Endothelial cell of umbilical vein (primary cell): ENCODE results near the gene ANK2. TPM values are rescaled to one million over a fixed set of nuclear protein-coding genes. Genes with fewer than 3 reads are reported as not detected.
A peak's percentile ranks its signal among the peaks of the same experiment; 100 is the strongest.

Experiments used
- BruUV-seq: library from RNA; stranded (reverse); fragments of 400-500 nt; replicated peaks from 2 replicates; lab custom pipeline; 2021; lab: Mats Ljungman, UMichigan
- CTCF ChIA-PET: fragments of 300-600, 350-600 bp; sonication (Branson Sonifier 250); formaldehyde crosslinking; loops from one replicate; lab custom pipeline; 2021; ENCODE audit warnings: antibody characterized with exemption, inconsistent platforms; lab: Charles Lee
- POLR2A ChIA-PET: fragments of 300-600, 350-600 bp; sonication (Branson Sonifier 250); formaldehyde crosslinking; loops from one replicate; lab custom pipeline; 2021; ENCODE audit warnings: antibody characterized with exemption, inconsistent platforms; lab: Charles Lee
- DNase-seq: peaks from one replicate; pipeline ENCODE4 v3.0.0-alpha.2; 2011; ENCODE audit warnings: low read depth, low spot score
- FAIRE-seq: peaks from 2 replicates; lab custom pipeline; 2011; peaks lifted over from hg19 to GRCh38; lab: Jason Lieb, UNC
- H2AFZ ChIP-seq: 2 replicates; pipeline ENCODE4 v1.6.0; 2012; ENCODE audit warnings: low read depth, low read length, control low read depth, inconsistent platforms
- H3K27ac ChIP-seq: 2 replicates; pipeline ENCODE4 v1.5.1; 2011; ENCODE audit warnings: low read depth, mild to moderate bottlenecking, control low read depth, low read length, moderate library complexity; ENCODE audit not compliant: insufficient read depth
- H3K27me3 ChIP-seq, 2 experiments: 2 replicates each; pipeline versions ENCODE4 v1.6.0 to v1.6.1; 2011; ENCODE audit warnings: low read length in 2 of 2, mixed read lengths in 1 of 2; ENCODE audit not compliant: control insufficient read depth in 2 of 2, insufficient read depth in 2 of 2
- H3K36me3 ChIP-seq, 2 experiments: 2 replicates in 1 of 2; 3 replicates in 1 of 2; pipeline ENCODE4 v1.5.1; 2011; ENCODE audit warnings: low read length in 2 of 2, mild to moderate bottlenecking in 1 of 2, moderate library complexity in 1 of 2; ENCODE audit not compliant: control insufficient read depth in 2 of 2, insufficient read depth in 2 of 2; ENCODE audit errors: extremely low read depth in 1 of 2
- H3K4me1 ChIP-seq: 3 replicates; pipeline ENCODE4 v1.5.1; 2011; ENCODE audit warnings: mild to moderate bottlenecking, low read length; ENCODE audit not compliant: control insufficient read depth, insufficient read depth; ENCODE audit errors: extremely low read depth
- H3K4me2 ChIP-seq: 2 replicates; pipeline ENCODE4 v1.6.1; 2011; ENCODE audit warnings: low read length, control low read depth, mixed read lengths; ENCODE audit not compliant: insufficient read depth
- H3K4me3 ChIP-seq, 3 experiments: fragments of 200-600 bp in 1 of 3; sonication (generic), shearing (Covaris generic) in 1 of 3; replicated peaks in 1 of 3; 2 replicates each; pipeline ENCODE4 v1.5.1; 2011 to 2016; ENCODE audit warnings: control low read depth in 3 of 3, low read length in 3 of 3, mild to moderate bottlenecking in 2 of 3, inconsistent platforms in 1 of 3, low read depth in 1 of 3, moderate library complexity in 1 of 3; ENCODE audit not compliant: insufficient read depth in 1 of 3
- H3K79me2 ChIP-seq: 2 replicates; pipeline ENCODE4 v1.6.0; 2012; ENCODE audit warnings: low read length, inconsistent platforms; ENCODE audit not compliant: control insufficient read depth, insufficient read depth
- H3K9ac ChIP-seq: replicated peaks from 2 replicates; pipeline ENCODE3; 2011; ENCODE audit warnings: low read length, control low read depth; ENCODE audit not compliant: insufficient read depth; ENCODE audit errors: extremely low read depth
- H3K9me1 ChIP-seq: replicated peaks from 3 replicates; pipeline ENCODE4 v1.6.0; 2011; ENCODE audit warnings: mild to moderate bottlenecking, low read length; ENCODE audit not compliant: control insufficient read depth, insufficient read depth; ENCODE audit errors: extremely low read depth
- H3K9me3 ChIP-seq: replicated peaks from 2 replicates; pipeline ENCODE4 v1.5.1; 2012; ENCODE audit warnings: low read length, inconsistent platforms; ENCODE audit not compliant: control insufficient read depth, insufficient read depth
- H4K20me1 ChIP-seq: replicated peaks from 2 replicates; pipeline ENCODE3; 2011; ENCODE audit warnings: mild to moderate bottlenecking, low read length; ENCODE audit not compliant: control insufficient read depth, insufficient read depth; ENCODE audit errors: extremely low read depth
- CTCF ChIP-seq, 2 donors: IDR thresholded peaks; 1 replicate in 1 of 2; 2 replicates in 1 of 2; pipeline ENCODE4 v1.5.1; 2011; ENCODE audit warnings: low read length in 2 of 2, mild to moderate bottlenecking in 2 of 2, moderate library complexity in 2 of 2, control low read depth in 1 of 2, inconsistent platforms in 1 of 2, low read depth in 1 of 2; ENCODE audit not compliant: insufficient read depth in 1 of 2; ENCODE audit errors: extremely low read depth in 1 of 2
- EZH2 ChIP-seq: IDR thresholded peaks from 2 replicates; pipeline ENCODE4 v1.6.1; 2012; ENCODE audit warnings: borderline replicate concordance, low read depth, mild to moderate bottlenecking, moderate library complexity, low read length, inconsistent platforms; ENCODE audit not compliant: severe bottlenecking
- FOS ChIP-seq: IDR thresholded peaks from 2 replicates; pipeline ENCODE4 v1.6.1; 2011; ENCODE audit warnings: mild to moderate bottlenecking, low read length, moderate library complexity, borderline replicate concordance; ENCODE audit not compliant: insufficient read depth
- GATA2 ChIP-seq: IDR thresholded peaks from 2 replicates; pipeline ENCODE4 v1.7.0; 2011; ENCODE audit warnings: low read depth, mild to moderate bottlenecking, moderate library complexity, mixed read lengths, low read length; ENCODE audit not compliant: insufficient read length, insufficient read depth
- JUN ChIP-seq: IDR thresholded peaks from 2 replicates; pipeline ENCODE4 v1.6.1; 2011; ENCODE audit warnings: borderline replicate concordance, low read depth; ENCODE audit not compliant: insufficient read length, insufficient read depth
- MYC ChIP-seq: IDR thresholded peaks from one replicate; pipeline ENCODE4 v1.6.1; 2011; ENCODE audit warnings: mild to moderate bottlenecking, low read depth, low read length
- POLR2A ChIP-seq: IDR thresholded peaks from 2 replicates; pipeline ENCODE4 v1.6.1; 2012; ENCODE audit warnings: low read depth, mild to moderate bottlenecking, control low read depth, low read length
- POLR2AphosphoS5 ChIP-seq: IDR thresholded peaks from 2 replicates; pipeline ENCODE4 v1.6.1; 2012; ENCODE audit warnings: low read depth, mild to moderate bottlenecking, control low read depth, low read length, moderate library complexity; ENCODE audit not compliant: insufficient read depth
- dilution Hi-C: fragments of 300-500 bp; cut with MboI; formaldehyde crosslinking; loops from one replicate; pipeline ENCODE4 v1.15.0; 2019; ENCODE audit warnings: low sequenced_read_pairs; ENCODE audit not compliant: extremely low pct_ligation_motif_present
- intact Hi-C: fragments of 100-400 bp; cut with micrococcal nuclease; formaldehyde crosslinking; loops from one replicate; pipeline ENCODE4 v1.10.0; 2022
- polyA plus RNA-seq, 4 experiments: library from polyadenylated mRNA; depleted of rRNA in 3 of 4; stranded (reverse) in 3 of 4; unstranded in 1 of 4; fragments of >200 nt; gene quantifications; 2 replicates each; pipeline versions ENCODE4 v1.2.1 to v1.2.3, GENCODE V29; 2011 to 2012; ENCODE audit warnings: missing spikeins in 1 of 4
- total RNA-seq: library from RNA; stranded (reverse); gene quantifications from 2 replicates; pipeline ENCODE4 v1.2.3, GENCODE V29; 2021
- TF ChIP-seq, protein P1 (sequence below): IDR thresholded peaks from 2 replicates; pipeline ENCODE4 v1.6.1; 2011; ENCODE audit not compliant: insufficient read depth, insufficient read length

The ANK2 gene
- total and polyA plus RNA-seq, 2 donors (not counting 3 experiments of a cell fraction or from before 2014, with no cell fraction given), result not detected

GRCh38 chr4:113311047-113311446, 261.6 kb downstream of the ANK2 start:
- H3K79me2 ChIP-seq, result no peaks in the 10 kb centered on the region
- H3K4me1 ChIP-seq, result no peaks in the 10 kb centered on the region
- FAIRE-seq, result no peak
- intact Hi-C loops, result no loop called here
- no peak overlapping the region for H2AFZ ChIP-seq
- H3K9me1 ChIP-seq, result no peaks in the 10 kb centered on the region
- DNase-seq, result no peak
- H4K20me1 ChIP-seq, result no peaks in the 10 kb centered on the region
- H3K9ac ChIP-seq, result no peak overlapping the region
- H3K27me3 ChIP-seq, result peaks cover 0 to 3% of the 10 kb centered on the region in 2 experiments
- ChIA-PET CTCF (no interaction called here), POLR2A (no interaction called here)
- dilution Hi-C loops, result no loop called here
- H3K9me3 ChIP-seq, result no peaks in the 10 kb centered on the region
- H3K27ac ChIP-seq, result no peak overlapping the region
- H3K4me3 ChIP-seq, result no peak overlapping the region
- BruUV-seq, result no TSS peak
- no peaks in the 10 kb centered on the region for H3K36me3 ChIP-seq
- H3K4me2 ChIP-seq, result no peak overlapping the region
- TF ChIP-seq JUN (peak; percentile 24), MYC (no peak)

- H3K79me2 ChIP-seq, result no peaks in the 10 kb centered on the region
- no peaks in the 10 kb centered on the region for H3K9me1 ChIP-seq
- H4K20me1 ChIP-seq, result no peaks in the 10 kb centered on the region
- no peak overlapping the region for H2AFZ ChIP-seq
- H3K4me3 ChIP-seq, result no peak overlapping the region
- no peaks in the 10 kb centered on the region for H3K4me1 ChIP-seq
- ChIA-PET POLR2A (no interaction called here), CTCF (interaction anchor here (1.0 kb wide), 1 partner anchor 27 kb away, joined by 3 read pairs; no protein-coding TSS in a partner anchor)
- no peaks in the 10 kb centered on the region for H3K36me3 ChIP-seq
- no peak overlapping the region for H3K27ac ChIP-seq
- no peak for FAIRE-seq
- intact Hi-C loops (no loop called here), dilution Hi-C loops (no loop called here)
- no peak for TF ChIP-seq EZH2
- TF ChIP-seq FOS, result no peak
- TF ChIP-seq POLR2A, result no peak
- TF ChIP-seq, protein P1, sequence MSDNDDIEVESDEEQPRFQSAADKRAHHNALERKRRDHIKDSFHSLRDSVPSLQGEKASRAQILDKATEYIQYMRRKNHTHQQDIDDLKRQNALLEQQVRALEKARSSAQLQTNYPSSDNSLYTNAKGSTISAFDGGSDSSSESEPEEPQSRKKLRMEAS, result no peak
- no peak for TF ChIP-seq JUN
- no peak for TF ChIP-seq POLR2AphosphoS5
- no peak for TF ChIP-seq GATA2
- TF ChIP-seq CTCF (IDR thresholded peaks at IDR 0.05; ENCODE audit: extremely low read depth in 1 of 2, insufficient read depth in 1 of 2, low read depth in 1 of 2, low read length in 2 of 2), result no peak
- no peak for TF ChIP-seq MYC
- no peak overlapping the region for H3K9ac ChIP-seq
- DNase-seq, result no peak
- H3K27me3 ChIP-seq, result peaks cover 0 to 3% of the 10 kb centered on the region in 2 experiments
- no peaks in the 10 kb centered on the region for H3K9me3 ChIP-seq
- H3K4me2 ChIP-seq, result no peak overlapping the region
- no TSS peak for BruUV-seq
Measured at GRCh38 chr4:113312529-113312928, 263.1 kb downstream of the ANK2 start.
